SKM-1 (cell line): ENCODE data around the gene MINDY2.
"Not testable (repeated sequence)": the region's sequence is repeated elsewhere in the genome, so short reads cannot be mapped to it uniquely, and the experiment has no call there.

Experiments used
- DNase-seq: peaks from one replicate; lab custom pipeline; 2025; ENCODE audit not compliant: unreplicated experiment; lab: John Stamatoyannopoulos, UW

The MINDY2 gene

GRCh38 chr15:58823267-58823666 is 52.2 kb downstream of the MINDY2 start:
- DNase-seq = not testable (repeated sequence)

DNA sequence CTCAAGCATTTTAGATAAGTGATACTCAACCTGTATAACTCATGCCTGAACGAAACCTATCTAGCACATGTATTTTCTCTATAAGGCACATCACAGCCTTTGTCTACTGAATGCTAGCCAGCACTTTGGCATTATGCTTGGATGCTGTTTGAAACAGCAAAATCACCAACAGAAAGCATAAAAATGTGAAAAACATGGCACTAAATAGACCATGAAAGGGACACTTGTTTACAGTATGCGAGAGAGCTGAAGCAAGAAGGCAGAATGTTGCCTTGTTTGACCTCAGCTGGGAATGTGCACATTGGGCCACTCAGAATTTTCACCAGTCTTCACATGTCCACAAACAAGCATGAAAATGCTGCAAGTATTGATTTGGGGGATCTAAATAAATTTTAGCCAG is 59.5 kb downstream of the MINDY2 start:
- DNase-seq = no peak

DNA sequence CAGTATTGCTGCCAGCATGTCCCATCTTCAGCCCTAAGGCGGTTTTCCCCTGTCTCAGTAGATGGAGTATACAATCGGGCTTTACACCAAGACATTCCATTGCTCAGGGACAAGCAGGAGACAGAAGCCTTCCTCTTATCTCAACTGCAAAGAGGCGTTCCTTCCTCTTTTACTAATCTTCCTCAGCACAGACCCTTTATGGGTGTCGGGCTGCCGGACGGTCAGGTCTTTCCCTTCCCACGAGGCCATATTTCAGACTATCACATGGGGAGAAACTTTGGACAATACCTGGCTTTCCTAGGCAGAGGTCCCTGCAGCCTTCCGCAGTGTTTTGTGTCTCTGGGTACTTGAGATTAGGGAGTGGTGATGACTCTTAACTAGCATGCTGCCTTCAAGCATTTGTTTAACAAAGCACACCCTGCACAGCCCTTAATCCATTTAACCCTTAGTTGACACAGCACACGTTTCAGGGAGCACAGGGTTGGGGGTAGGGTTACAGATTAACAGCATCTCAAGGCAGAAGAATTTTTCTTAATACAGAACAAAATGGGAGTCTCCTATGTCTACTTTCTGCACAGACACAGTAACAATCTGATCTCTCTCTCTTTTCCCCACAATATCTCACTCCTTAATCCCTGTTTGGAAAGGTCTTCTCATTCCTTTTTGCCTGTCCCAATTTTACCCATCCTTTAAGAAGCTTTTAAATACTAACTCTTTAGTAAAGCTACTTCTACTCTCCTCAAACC is 62.8 kb downstream of the MINDY2 start:
- DNase-seq = not testable (repeated sequence)

GRCh38 chr15:58839485-58839884 is 68.4 kb downstream of the MINDY2 start:
- no peak for DNase-seq

- no peak for DNase-seq
Observed at GRCh38 chr15:58840048-58840447, 68.9 kb downstream of the MINDY2 start.

DNA sequence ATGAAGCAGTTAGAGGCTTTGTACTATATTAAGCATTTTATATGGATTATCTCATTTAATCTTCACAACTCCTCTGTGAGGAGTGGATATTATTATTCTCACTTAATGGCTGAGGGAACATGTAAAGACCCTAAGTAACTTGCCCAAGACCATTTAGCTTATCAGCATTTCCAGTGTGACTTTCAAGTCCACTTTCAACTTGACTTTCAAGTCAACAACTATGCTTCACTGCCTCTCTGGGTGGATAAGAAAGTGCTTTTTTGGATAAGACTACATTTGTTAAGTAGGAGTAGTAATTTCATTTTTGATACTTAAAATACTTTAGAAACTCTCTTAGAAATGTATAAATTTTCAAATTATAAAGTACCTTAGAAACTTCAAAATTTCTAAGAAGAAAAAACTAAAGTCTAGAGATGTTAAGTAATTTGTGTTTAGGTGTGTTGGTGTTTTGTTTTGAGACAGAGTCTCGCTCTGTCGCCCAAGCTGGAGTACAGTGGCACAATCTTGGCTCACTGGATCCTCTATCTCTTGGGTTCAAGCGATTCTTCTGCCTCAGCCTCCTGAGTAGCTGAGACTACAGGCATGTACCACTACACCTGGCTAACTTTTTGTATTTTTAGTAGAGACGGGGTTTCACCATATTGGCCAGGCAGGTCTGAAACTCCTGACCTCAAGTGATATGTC is 71.8 kb downstream of the MINDY2 start:
- no peak for DNase-seq

DNA sequence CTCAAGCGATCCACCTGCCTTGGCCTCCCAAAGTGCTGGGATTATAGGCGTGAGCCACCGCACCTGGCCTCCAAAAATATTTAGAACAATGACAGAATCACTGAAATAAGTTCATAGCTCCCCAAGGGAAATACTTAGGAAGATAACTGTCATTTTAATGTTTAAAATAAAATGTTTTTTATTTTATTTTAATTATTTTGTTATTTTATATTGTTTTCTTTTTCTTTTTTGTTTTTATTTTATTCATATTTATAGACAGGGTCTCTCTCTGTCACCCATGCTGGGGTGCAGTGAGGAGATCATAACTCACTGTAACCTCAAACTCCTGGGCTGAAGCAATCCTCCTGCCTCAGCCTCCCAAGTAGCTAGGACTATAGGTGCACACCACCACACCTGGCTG is 80.1 kb downstream of the MINDY2 start:
- not testable (repeated sequence) for DNase-seq

GRCh38 chr15:58852347-58852746 is 81.2 kb downstream of the MINDY2 start:
- DNase-seq = no peak

- DNase-seq = no peak
Observed at GRCh38 chr15:58854593-58854992, 83.5 kb downstream of the MINDY2 start.

GRCh38 chr15:58856086-58856485 is 85.0 kb downstream of the MINDY2 start:
- DNase-seq = no peak

DNA sequence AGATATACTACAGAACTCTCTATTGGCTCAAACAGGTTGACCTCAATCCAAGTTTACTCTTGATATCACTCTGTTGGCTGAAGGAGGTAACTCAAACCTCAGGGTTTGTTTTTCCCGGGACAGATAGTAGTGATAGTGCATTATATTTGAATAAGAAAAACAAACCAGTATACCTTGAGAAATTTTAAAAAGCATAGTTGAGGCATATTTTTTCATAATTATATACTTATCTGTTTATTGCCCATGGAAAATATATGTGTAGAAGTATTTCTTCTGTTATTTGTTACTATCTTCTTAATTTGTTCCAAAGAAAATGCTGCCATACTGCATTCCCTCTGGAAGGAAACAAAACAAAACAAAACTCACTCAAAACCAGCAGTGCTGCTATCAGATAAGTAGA is 85.5 kb downstream of the MINDY2 start:
- not testable (repeated sequence) for DNase-seq

GRCh38 chr15:58862326-58862725 is 91.2 kb downstream of the MINDY2 start:
- no peak for DNase-seq

GRCh38 chr15:58864602-58865424 is 93.7 kb downstream of the MINDY2 start:
- no peak for DNase-seq

- no peak for DNase-seq
Observed at GRCh38 chr15:58865425-58865880, 94.4 kb downstream of the MINDY2 start.

DNA sequence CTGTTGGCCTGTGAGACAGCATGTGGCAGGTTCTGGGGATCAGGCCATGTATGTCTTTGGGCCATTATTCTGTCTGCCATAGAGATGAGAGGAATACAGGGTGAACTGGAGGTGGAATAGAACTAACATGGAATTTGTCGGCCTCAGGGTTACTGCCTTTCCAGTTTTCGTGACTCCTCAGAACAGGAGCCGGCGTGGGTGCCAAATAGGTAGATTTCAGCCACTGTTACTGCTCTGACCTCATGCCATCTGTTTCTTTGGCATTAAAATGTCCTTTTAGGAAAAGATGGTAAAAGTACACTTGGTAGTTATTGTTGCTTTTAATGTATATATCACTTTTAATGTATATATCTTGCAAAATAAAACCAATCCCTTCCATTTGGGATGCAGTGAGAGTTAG is 96.8 kb downstream of the MINDY2 start:
- DNase-seq = no peak

GRCh38 chr15:58870451-58870850 is 99.3 kb downstream of the MINDY2 start:
- no peak for DNase-seq

DNA sequence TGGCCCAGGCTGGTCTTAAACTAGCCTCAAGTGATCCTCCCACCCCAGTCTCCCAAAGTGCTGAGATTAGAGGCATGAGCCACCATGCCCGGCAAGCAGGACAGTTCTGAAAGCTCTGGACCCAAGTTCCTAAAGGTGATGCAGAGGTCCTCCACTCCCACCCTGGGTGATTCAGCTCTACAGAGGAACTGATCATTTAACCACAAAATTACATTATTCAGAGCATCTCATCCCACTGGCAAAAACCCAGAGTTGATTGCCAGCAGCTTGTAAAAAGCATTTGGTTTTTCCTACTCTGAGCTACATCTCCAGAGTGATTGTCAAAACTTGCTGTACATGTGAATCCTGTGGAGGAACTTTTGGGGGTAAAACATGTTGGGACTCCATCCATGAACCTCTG is 102.2 kb downstream of the MINDY2 start:
- no peak for DNase-seq

DNA sequence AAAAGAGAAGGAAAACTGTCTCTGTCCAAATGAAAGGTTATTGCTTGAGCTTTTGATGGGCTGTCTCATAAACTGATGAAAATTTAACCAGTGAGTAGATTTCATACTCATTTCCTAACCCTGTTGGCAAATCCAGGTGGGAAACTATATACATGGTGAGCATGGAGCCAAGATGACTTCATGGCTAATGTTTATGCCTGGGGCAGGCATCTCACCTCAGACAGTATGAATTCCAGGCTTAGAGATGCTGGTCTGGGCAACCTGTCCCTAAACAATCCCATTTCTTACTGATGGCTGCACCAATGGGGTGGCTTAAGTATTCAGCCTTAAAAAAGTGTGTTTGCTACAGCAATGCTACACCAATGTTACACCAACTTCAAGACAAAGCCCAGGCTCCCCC is 104.2 kb downstream of the MINDY2 start:
- DNase-seq = no peak

GRCh38 chr15:58876306-58877106 is 105.4 kb downstream of the MINDY2 start:
- DNase-seq = no peak

GRCh38 chr15:58877999-58878825 is 107.1 kb downstream of the MINDY2 start:
- no peak for DNase-seq
